Gastroesophageal sphincter (tissue), 4 donors: ENCODE results near the gene KRTAP4-2. TPM values are rescaled to one million over a fixed set of nuclear protein-coding genes. Genes with fewer than 3 reads are reported as not detected.
"Not testable (repeated sequence)": the region's sequence is repeated elsewhere in the genome, so short reads cannot be mapped to it uniquely, and the experiment has no call there.

Experiments
- ATAC-seq: fragments of 150-250 bp; one replicate; pipeline ENCODE4 v1.9.1; 2016; ENCODE audit warnings: mild to moderate bottlenecking, moderate library complexity
- H3K27ac ChIP-seq, 4 donors: fragments of 200-600 bp; sonication (generic) in 3 of 4; 1 replicate in 3 of 4; 2 replicates in 1 of 4; pipeline ENCODE4 v1.5.1; 2016 to 2019
- H3K27me3 ChIP-seq: fragments of 200-600 bp; sonication (generic); one replicate; pipeline ENCODE4 v1.5.1; 2019
- H3K36me3 ChIP-seq, 2 donors: fragments of 200-600 bp; sonication (generic); one replicate each; pipeline ENCODE4 v1.5.1; 2019; ENCODE audit warnings: control low read depth in 1 of 2
- H3K4me1 ChIP-seq, 3 donors: fragments of 200-600 bp; sonication (generic); 1 replicate in 2 of 3; 2 replicates in 1 of 3; pipeline ENCODE4 v1.5.1; 2016 to 2019; ENCODE audit warnings: control low read depth in 2 of 3
- H3K4me3 ChIP-seq, 2 donors: fragments of 200-600 bp; sonication (generic); one replicate each; pipeline ENCODE4 v1.5.1; 2019; ENCODE audit warnings: mild to moderate bottlenecking in 1 of 2, moderate library complexity in 1 of 2
- H3K9me3 ChIP-seq, 3 donors: fragments of 200-600 bp; sonication (generic); one replicate each; pipeline ENCODE4 v1.5.1; 2017 to 2019; ENCODE audit warnings: control low read depth in 2 of 3
- EP300 ChIP-seq: sonication (generic); formaldehyde crosslinking; IDR thresholded peaks from one replicate; pipeline ENCODE4 v1.6.1; 2017; ENCODE audit warnings: antibody characterized with exemption, mild to moderate bottlenecking
- POLR2A ChIP-seq, 2 donors: fragments of 450-650 bp; IDR thresholded peaks; one replicate each; pipeline ENCODE4 v1.6.1; 2017; ENCODE audit warnings: antibody characterized with exemption in 2 of 2, mild to moderate bottlenecking in 2 of 2, moderate library complexity in 1 of 2
- POLR2AphosphoS5 ChIP-seq: sonication (generic); formaldehyde crosslinking; IDR thresholded peaks from one replicate; pipeline ENCODE4 v1.6.1; 2017; ENCODE audit warnings: antibody characterized with exemption
- WGBS, 2 donors: methylation state at CpG; one replicate each; pipeline ENCODE4 v1.1.5; 2018; ENCODE audit warnings: low coverage in 1 of 2; 5-methylcytosine and 5-hydroxymethylcytosine counted together
- total RNA-seq, 4 donors: library from RNA; depleted of rRNA; stranded (reverse); fragments of >200 nt; gene quantifications; one replicate each; pipeline ENCODE4 v1.1.0, GENCODE V29; 2016
- TF ChIP-seq, protein P1 (sequence below), 4 experiments: fragments of 200-600 bp in 2 of 4; fragments of 450-650 bp in 2 of 4; sonication (generic) in 1 of 4; IDR thresholded peaks; one replicate each; pipeline ENCODE4 v1.5.1; 2017 to 2019; ENCODE audit warnings: antibody characterized with exemption in 4 of 4, mild to moderate bottlenecking in 2 of 4, moderate library complexity in 2 of 4

The KRTAP4-2 gene
- total RNA-seq, 4 donors from 2014 or later, result not detected

DNA sequence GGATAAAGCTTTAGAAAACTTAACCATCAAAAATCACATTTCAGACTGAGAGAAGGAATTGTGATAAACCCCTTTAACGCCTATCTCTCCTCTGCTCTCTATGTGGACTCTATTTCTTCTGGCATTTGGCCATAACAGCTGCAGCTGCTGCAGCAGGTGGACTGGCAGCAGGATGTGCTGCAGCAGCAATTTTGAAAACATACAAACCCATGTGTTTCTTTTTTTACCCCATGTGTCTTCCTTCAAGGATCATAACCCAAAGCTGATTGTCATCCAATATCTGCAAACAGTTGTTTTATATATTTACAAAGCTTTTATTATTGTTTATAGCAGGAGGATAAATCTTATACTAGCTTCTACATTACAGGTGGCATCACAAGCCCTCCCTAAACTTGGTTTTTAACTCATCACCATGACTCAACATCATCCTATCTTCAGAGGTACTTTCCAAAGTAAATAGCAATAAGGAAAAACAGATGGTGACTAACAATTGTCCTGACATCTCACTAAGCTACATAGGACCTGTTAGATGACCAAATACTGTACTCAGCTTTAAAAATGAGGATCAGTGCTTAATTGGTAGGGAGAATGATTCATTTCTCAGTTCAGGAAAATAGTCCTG lies 33.9 kb upstream of the KRTAP4-2 start:
- ATAC-seq, result no peak
- Histone ChIP-seq H3K27me3 (peaks cover 38% of the 10 kb centered on the region), H3K36me3 (no peaks in the 10 kb centered on the region), H3K4me3 (no peak overlapping the region), H3K27ac (no peak overlapping the region), H3K9me3 (no peaks in the 10 kb centered on the region), H3K4me1 (no peaks in the 10 kb centered on the region)
- TF ChIP-seq EP300, result no peak
- TF ChIP-seq, protein P1, sequence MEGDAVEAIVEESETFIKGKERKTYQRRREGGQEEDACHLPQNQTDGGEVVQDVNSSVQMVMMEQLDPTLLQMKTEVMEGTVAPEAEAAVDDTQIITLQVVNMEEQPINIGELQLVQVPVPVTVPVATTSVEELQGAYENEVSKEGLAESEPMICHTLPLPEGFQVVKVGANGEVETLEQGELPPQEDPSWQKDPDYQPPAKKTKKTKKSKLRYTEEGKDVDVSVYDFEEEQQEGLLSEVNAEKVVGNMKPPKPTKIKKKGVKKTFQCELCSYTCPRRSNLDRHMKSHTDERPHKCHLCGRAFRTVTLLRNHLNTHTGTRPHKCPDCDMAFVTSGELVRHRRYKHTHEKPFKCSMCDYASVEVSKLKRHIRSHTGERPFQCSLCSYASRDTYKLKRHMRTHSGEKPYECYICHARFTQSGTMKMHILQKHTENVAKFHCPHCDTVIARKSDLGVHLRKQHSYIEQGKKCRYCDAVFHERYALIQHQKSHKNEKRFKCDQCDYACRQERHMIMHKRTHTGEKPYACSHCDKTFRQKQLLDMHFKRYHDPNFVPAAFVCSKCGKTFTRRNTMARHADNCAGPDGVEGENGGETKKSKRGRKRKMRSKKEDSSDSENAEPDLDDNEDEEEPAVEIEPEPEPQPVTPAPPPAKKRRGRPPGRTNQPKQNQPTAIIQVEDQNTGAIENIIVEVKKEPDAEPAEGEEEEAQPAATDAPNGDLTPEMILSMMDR (IDR thresholded peaks at IDR 0.05), result no peak
- TF ChIP-seq POLR2AphosphoS5, result no peak
- TF ChIP-seq POLR2A (IDR thresholded peaks at IDR 0.05), result no peak
- 13 to 21% methylated on average over 1 of the region's 1 CpG for WGBS, 2 donors

DNA sequence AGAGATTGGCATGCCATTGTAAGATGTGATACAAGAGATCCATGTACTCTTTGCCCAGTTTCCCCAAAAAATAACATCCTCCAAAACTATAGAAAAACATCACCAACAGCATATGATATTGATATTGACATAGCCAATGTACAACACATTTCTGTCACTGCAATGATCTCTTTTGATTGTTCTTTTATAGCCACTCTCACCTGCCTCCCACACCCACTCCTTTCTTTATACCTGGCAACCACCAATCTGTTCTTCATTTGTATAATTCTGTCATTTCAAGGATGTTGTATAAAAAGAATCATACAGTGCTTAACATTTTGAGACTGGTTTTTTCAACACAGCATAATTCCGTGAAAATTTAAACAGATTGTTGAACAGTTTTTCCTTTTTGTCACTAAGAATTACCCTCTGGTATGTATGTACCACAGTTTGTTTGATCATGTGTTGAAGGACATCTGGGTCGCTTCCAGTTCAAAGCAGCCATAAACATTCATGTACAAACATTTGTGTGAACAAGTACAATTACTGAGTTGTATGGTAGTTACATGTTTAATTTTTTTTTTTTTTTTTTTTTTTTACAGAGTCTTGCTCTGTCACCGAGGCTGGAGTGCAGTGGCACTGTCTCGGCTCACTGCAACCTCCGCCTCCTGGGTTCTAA lies 21.5 kb upstream of the KRTAP4-2 start:
- ATAC-seq, result no peak
- WGBS, 2 donors, result 51 to 56% methylated on average over 3 to 4 of the region's 5 CpGs
- no peak for TF ChIP-seq POLR2A (IDR thresholded peaks at IDR 0.05)
- no peak for TF ChIP-seq EP300
- no peak for TF ChIP-seq POLR2AphosphoS5
- TF ChIP-seq, protein P1 (IDR thresholded peaks at IDR 0.05), result no peak

DNA sequence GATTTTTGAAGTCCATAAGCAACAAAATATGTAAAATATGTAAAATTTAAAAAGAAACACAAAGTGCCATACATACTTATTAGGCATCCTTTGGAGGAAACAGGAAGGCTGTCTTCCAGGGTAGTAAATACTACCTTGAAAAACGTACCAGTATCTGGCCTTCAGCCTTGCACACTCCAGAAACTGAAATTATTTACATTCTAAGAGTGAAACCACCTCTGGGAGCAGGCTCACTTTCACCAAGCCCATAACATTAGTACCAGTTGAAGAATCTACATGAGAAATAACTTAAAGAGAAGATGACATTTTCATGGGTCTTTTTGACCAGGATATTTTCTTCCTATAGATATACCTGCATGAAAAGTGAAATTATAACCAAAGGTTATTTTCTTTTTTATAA lies 18.0 kb upstream of the KRTAP4-2 start:
- no peaks in the 10 kb centered on the region for H3K4me1 ChIP-seq
- H3K36me3 ChIP-seq, result no peaks in the 10 kb centered on the region
- H3K9me3 ChIP-seq, result peaks cover 0 to 12% (median 0%) of the 10 kb centered on the region in 3 donors
- ATAC-seq, result no peak
- H3K27me3 ChIP-seq, result no peaks in the 10 kb centered on the region
- 31 to 55% methylated on average over 1 of the region's 1 CpG for WGBS, 2 donors
- TF ChIP-seq POLR2AphosphoS5 (no peak), POLR2A (IDR thresholded peaks at IDR 0.05) (no peak), EP300 (no peak)
- TF ChIP-seq, protein P1 (IDR thresholded peaks at IDR 0.05), result no peak
- no peak overlapping the region for H3K4me3 ChIP-seq
- no peak overlapping the region for H3K27ac ChIP-seq

More for the DNA sequence above, 21.5 kb upstream of the KRTAP4-2 start:
- Histone ChIP-seq H3K9me3 (peaks cover 0 to 12% (median 0%) of the 10 kb centered on the region in 3 donors), H3K27me3 (no peaks in the 10 kb centered on the region), H3K36me3 (no peaks in the 10 kb centered on the region), H3K4me3 (no peak overlapping the region), H3K27ac (no peak overlapping the region), H3K4me1 (no peaks in the 10 kb centered on the region)

DNA sequence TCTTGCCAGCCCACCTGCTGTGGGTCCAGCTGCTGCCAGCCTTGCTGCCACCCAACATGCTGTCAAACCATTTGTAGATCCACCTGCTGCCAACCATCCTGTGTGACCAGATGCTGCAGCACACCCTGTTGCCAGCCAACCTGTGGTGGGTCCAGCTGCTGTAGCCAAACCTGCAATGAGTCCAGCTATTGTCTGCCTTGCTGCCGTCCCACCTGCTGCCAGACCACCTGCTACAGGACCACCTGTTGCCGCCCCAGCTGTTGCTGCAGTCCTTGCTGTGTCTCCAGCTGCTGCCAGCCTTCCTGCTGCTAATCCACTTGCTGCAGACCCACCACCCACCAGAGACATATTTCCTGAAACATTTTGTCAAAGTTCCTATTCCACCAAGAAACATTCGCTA lies 12.3 kb upstream of the KRTAP4-2 start:
- Histone ChIP-seq H3K27ac (no peak overlapping the region), H3K4me3 (no peak overlapping the region), H3K4me1 (no peaks in the 10 kb centered on the region), H3K27me3 (peaks cover 20% of the 10 kb centered on the region), H3K36me3 (no peaks in the 10 kb centered on the region), H3K9me3 (no peaks in the 10 kb centered on the region)
- TF ChIP-seq EP300, result no peak
- no peak for TF ChIP-seq POLR2AphosphoS5
- no peak for TF ChIP-seq POLR2A (IDR thresholded peaks at IDR 0.05)
- TF ChIP-seq, protein P1 (IDR thresholded peaks at IDR 0.05), result no peak
- WGBS, 2 donors, result 75 to 88% methylated on average over 1 to 2 of the region's 3 CpGs
- no peak for ATAC-seq

DNA sequence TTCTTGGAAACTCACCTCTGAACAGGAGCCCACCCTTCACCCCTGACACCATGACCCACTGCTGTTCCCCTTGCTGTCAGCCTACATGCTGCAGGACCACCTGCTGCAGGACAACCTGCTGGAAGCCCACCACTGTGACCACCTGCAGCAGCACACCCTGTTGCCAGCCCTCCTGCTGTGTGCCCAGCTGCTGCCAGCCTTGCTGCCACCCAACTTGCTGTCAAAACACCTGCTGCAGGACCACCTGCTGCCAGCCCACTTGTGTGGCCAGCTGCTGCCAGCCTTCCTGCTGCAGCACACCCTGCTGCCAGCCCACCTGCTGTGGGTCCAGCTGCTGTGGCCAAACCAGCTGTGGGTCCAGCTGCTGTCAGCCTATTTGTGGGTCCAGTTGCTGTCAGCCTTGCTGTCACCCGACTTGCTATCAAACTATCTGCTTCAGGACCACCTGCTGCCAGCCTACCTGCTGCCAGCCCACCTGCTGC lies 11.9 kb upstream of the KRTAP4-2 start, which contains the start of gene KRTAP9-1:
Gene KRTAP9-1 (plus strand): TSS at position 51 of the 482 bp plus-strand sequence. CDS start 0 bp downstream, at position 51.
- ATAC-seq, H3K36me3 ChIP-seq, H3K4me1 ChIP-seq, H3K9me3 ChIP-seq, H3K27ac ChIP-seq, H3K4me3 ChIP-seq: not testable (repeated sequence)
- peaks cover 20% of the 10 kb centered on the region for H3K27me3 ChIP-seq
- WGBS, 2 donors, result no CpG with 5 or more reads among the region's 1 CpG
